ENCODE data around the gene RNF17.

GRCh38 chr13:24890256-24890655 is 126.3 kb downstream of the RNF17 start:
- TF ChIP-seq CTCF (tag by site-specific recombination; IDR thresholded peaks at IDR 0.05), result no peak
- TF ChIP-seq ZBTB26 (tag by site-specific recombination; optimal IDR thresholded peaks at IDR 0.05), result no peak
- TF ChIP-seq ZIC2 (tag by site-specific recombination; IDR thresholded peaks at IDR 0.05), result no peak
- TF ChIP-seq ZNF416 (tag by site-specific recombination; IDR thresholded peaks at IDR 0.05), result no peak
- TF ChIP-seq ZNF211 (tag by site-specific recombination; IDR thresholded peaks at IDR 0.05; ENCODE audit: low read depth), result no peak
- TF ChIP-seq SCRT1 (tag by site-specific recombination; IDR thresholded peaks at IDR 0.05; ENCODE audit: borderline replicate concordance), result no peak
- TF ChIP-seq ZNF350 (tag by site-specific recombination; IDR thresholded peaks at IDR 0.05), result no peak
- TF ChIP-seq ZNF654 (tag by site-specific recombination; IDR thresholded peaks at IDR 0.05; ENCODE audit: low read depth), result no peak
- TF ChIP-seq ZBTB1 (tag by site-specific recombination; IDR thresholded peaks at IDR 0.05), result no peak
- no peak for TF ChIP-seq BCL11A (tag by site-specific recombination; IDR thresholded peaks at IDR 0.05; ENCODE audit: low read depth)
- no peak for TF ChIP-seq ZNF23 (tag by site-specific recombination; IDR thresholded peaks at IDR 0.05; ENCODE audit: borderline replicate concordance)
- no peak for TF ChIP-seq YY1 (tag by site-specific recombination; IDR thresholded peaks at IDR 0.05)
